OCI-LY7 (cell line): Measurements from ENCODE around the gene FITM1. TPM values are rescaled to one million over a fixed set of nuclear protein-coding genes. Genes with fewer than 3 reads are reported as not detected.

ENCODE experiments used
- BruUV-seq: library from RNA; stranded (reverse); fragments of 400-500 nt; replicated peaks from 2 replicates; lab custom pipeline; 2021; lab: Mats Ljungman, UMichigan
- CTCF ChIA-PET: fragments of 300-600 bp; sonication (Branson Sonifier 250); formaldehyde crosslinking; loops from one replicate; lab custom pipeline; 2022; ENCODE audit warnings: antibody characterized with exemption; ENCODE audit not compliant: unreplicated experiment; lab: Charles Lee
- POLR2A ChIA-PET: fragments of 300-600 bp; sonication (Branson Sonifier 250); formaldehyde crosslinking; loops from one replicate; lab custom pipeline; 2022; ENCODE audit warnings: antibody characterized with exemption; lab: Charles Lee
- DNase-seq: peaks from one replicate; pipeline ENCODE4 v3.0.0-alpha.2; 2015; ENCODE audit warnings: low spot score
- H2AFZ ChIP-seq: fragments of 200-600 bp; sonication (generic), shearing (Covaris generic); 2 replicates; pipeline ENCODE4 v1.6.1; 2014; ENCODE audit warnings: mild to moderate bottlenecking, antibody characterized with exemption, low read length, moderate library complexity
- H3K27ac ChIP-seq: fragments of 200-600 bp; sonication (generic); 2 replicates; pipeline ENCODE4 v1.5.1; 2014; ENCODE audit warnings: mixed run types, low read depth, mild to moderate bottlenecking, moderate library complexity, low read length, inconsistent platforms; ENCODE audit not compliant: poor library complexity, severe bottlenecking
- H3K36me3 ChIP-seq: fragments of 200-600 bp; sonication (generic); 2 replicates; pipeline ENCODE4 v1.6.1; 2014; ENCODE audit warnings: mild to moderate bottlenecking, antibody characterized with exemption, low read length, moderate library complexity, mixed read lengths; ENCODE audit not compliant: insufficient read depth
- H3K4me1 ChIP-seq: fragments of 200-600 bp; sonication (generic); 2 replicates; pipeline ENCODE4 v1.5.1; 2014; ENCODE audit warnings: mild to moderate bottlenecking, low read length; ENCODE audit not compliant: insufficient read depth, poor library complexity, severe bottlenecking
- H3K4me2 ChIP-seq: fragments of 200-600 bp; sonication (generic); 2 replicates; pipeline ENCODE4 v1.6.1; 2014; ENCODE audit warnings: mild to moderate bottlenecking, low read length
- H3K4me3 ChIP-seq: fragments of 200-600 bp; sonication (generic); 2 replicates; pipeline ENCODE4 v1.5.1; 2014; ENCODE audit warnings: mild to moderate bottlenecking, low read depth, low read length; ENCODE audit not compliant: poor library complexity, severe bottlenecking
- H3K79me2 ChIP-seq: fragments of 200-600 bp; sonication (generic); 2 replicates; pipeline ENCODE4 v1.6.1; 2016; ENCODE audit warnings: low read depth, mild to moderate bottlenecking, low read length, moderate library complexity, mixed read lengths; ENCODE audit not compliant: insufficient read depth
- H3K9me2 ChIP-seq: fragments of 200-600 bp; sonication (generic); 2 replicates; pipeline ENCODE4 v1.6.1; 2016; ENCODE audit warnings: mild to moderate bottlenecking, low read length, mixed read lengths; ENCODE audit not compliant: insufficient read depth
- H3K9me3 ChIP-seq: fragments of 200-600 bp; sonication (generic); 2 replicates; pipeline ENCODE4 v1.6.1; 2014; ENCODE audit warnings: mild to moderate bottlenecking, mixed run types, low read length, mixed read lengths
- H4K20me1 ChIP-seq: fragments of 200-600 bp; sonication (generic); 2 replicates; pipeline ENCODE4 v1.6.1; 2014; ENCODE audit warnings: mild to moderate bottlenecking, antibody characterized with exemption, low read length, moderate library complexity, mixed read lengths; ENCODE audit not compliant: insufficient read depth
- EZH2phosphoT487 ChIP-seq: fragments of 200-600 bp; sonication (generic); IDR thresholded peaks from 2 replicates; pipeline ENCODE4 v1.6.1; 2018; ENCODE audit warnings: low read depth, borderline replicate concordance, mild to moderate bottlenecking, mixed run types, antibody characterized with exemption, low read length, moderate library complexity, mixed read lengths
- intact Hi-C: fragments of 100-400 bp; cut with micrococcal nuclease; formaldehyde crosslinking; loops from one replicate; pipeline ENCODE4 v1.10.0; 2022; ENCODE audit not compliant: unreplicated experiment
- total RNA-seq, 2 experiments: library from RNA; depleted of rRNA in 1 of 2; stranded (reverse); fragments of >200 nt in 1 of 2; shearing (Covaris generic) in 1 of 2; gene quantifications; 2 replicates each; pipeline ENCODE4 v1.2.3, GENCODE V29; 2014 to 2022
- TF ChIP-seq, protein P1 (sequence below): fragments of 200-600 bp; sonication (generic); conservative IDR thresholded peaks from 2 replicates; pipeline ENCODE4 v1.5.1; 2014; ENCODE audit warnings: mild to moderate bottlenecking, antibody characterized with exemption, low read length, moderate library complexity, mixed read lengths

The FITM1 gene
- total RNA-seq, 2 experiments from 2014 or later = 0.28 to 0.97 TPM

DNA sequence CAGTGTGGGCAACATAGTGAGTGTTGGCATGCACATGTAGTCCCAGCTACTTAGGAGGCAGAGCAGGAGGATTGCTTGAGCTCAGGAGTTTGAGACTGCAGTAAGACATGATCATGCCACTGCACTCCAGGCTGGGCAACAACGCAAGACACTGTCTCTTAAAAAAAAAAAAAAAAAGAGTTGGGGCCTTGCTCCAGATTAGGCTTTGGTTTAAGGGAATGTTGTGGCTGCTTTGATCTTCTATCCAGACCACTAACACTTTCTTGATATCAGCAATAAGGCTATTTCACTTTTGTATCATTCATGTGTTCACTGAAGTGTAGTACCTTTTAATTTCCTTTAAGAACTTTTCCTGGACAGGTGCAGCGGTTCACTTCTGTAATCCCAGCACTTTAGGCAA is 2.8 kb upstream of the FITM1 start:
- Histone ChIP-seq H3K79me2 (no peaks in the 10 kb centered on the region), H3K27ac (no peak overlapping the region), H3K9me3 (no peaks in the 10 kb centered on the region), H4K20me1 (no peaks in the 10 kb centered on the region), H3K4me2 (0 out of 2 replicates have a peak overlapping the region, but pooled peaks have one; percentile 2), H3K4me1 (peaks cover 20% of the 10 kb centered on the region), H3K4me3 (no peak overlapping the region), H3K9me2 (no peaks in the 10 kb centered on the region), H2AFZ (no peak overlapping the region), H3K36me3 (peaks cover 13% of the 10 kb centered on the region; the same call in 1 of the 2 replicates)
- TF ChIP-seq, protein P1, sequence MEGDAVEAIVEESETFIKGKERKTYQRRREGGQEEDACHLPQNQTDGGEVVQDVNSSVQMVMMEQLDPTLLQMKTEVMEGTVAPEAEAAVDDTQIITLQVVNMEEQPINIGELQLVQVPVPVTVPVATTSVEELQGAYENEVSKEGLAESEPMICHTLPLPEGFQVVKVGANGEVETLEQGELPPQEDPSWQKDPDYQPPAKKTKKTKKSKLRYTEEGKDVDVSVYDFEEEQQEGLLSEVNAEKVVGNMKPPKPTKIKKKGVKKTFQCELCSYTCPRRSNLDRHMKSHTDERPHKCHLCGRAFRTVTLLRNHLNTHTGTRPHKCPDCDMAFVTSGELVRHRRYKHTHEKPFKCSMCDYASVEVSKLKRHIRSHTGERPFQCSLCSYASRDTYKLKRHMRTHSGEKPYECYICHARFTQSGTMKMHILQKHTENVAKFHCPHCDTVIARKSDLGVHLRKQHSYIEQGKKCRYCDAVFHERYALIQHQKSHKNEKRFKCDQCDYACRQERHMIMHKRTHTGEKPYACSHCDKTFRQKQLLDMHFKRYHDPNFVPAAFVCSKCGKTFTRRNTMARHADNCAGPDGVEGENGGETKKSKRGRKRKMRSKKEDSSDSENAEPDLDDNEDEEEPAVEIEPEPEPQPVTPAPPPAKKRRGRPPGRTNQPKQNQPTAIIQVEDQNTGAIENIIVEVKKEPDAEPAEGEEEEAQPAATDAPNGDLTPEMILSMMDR = no peak
- no peak for TF ChIP-seq EZH2phosphoT487
- intact Hi-C loops = no loop called here
- DNase-seq = no peak
- BruUV-seq = no TSS peak
- ChIA-PET CTCF (no interaction called here), POLR2A (interaction anchor here (0.9 to 1.7 kb wide), 3 partner anchors 9 to 12 kb away, joined by 3 to 10 read pairs (median 3); partner anchors contain the start of genes DCAF11, NRL and PSME1)

DNA sequence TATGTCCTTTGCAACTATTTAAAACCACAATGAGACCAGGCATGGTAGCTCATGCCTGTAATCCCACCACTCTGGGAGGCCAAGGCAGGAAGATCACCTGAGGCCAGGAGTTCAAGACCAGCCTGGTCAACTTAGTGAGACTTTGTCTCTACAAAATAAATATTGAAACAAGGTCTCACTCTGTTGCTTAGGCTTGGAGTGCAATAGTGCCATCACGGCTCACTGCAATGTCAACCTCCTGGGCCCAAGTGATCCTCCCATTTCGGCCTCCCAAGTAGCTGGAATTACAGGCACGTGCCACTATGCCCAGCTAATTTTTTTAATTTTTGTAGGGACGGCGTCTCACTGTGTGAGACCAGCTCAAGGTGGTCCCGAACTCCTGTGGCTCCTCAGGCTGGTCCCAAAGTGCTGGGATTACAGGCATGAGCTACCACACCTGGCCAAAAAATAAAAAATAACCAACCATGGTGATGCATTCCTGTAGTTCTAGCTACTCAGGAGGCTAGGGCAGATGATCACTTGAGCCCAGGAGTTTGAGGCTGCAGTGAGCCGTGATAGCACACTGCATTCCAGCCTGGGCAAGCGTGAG is 955 bp upstream of the FITM1 start:
- H3K36me3 ChIP-seq = no peaks in the 10 kb centered on the region
- H4K20me1 ChIP-seq = no peaks in the 10 kb centered on the region
- H3K9me3 ChIP-seq = no peaks in the 10 kb centered on the region
- peaks cover 20% of the 10 kb centered on the region for H3K4me1 ChIP-seq
- TF ChIP-seq EZH2phosphoT487 = no peak
- TF ChIP-seq, protein P1 = no peak
- DNase-seq = no peak
- POLR2A ChIA-PET = interaction anchor here (0.8 to 1.4 kb wide), 4 partner anchors 14 to 34 kb away, joined by 3 to 4 read pairs (median 3); partner anchors contain the start of gene DCAF11
- H3K4me2 ChIP-seq = no peak overlapping the region
- intact Hi-C loops = no loop called here
- no peaks in the 10 kb centered on the region for H3K79me2 ChIP-seq
- CTCF ChIA-PET = interaction anchor here (0.6 kb wide), 1 partner anchor 8 kb away, joined by 3 read pairs; no protein-coding TSS in a partner anchor
- no peak overlapping the region for H3K4me3 ChIP-seq
- H3K27ac ChIP-seq = no peak overlapping the region
- H2AFZ ChIP-seq = no peak overlapping the region
- no TSS peak for BruUV-seq
- no peaks in the 10 kb centered on the region for H3K9me2 ChIP-seq
